Breast epithelium (tissue), 3 donors: ENCODE measurements around the gene SLC16A9.

ENCODE experiments used
- POLR2A ChIP-seq: fragments of 450-650 bp; IDR thresholded peaks from one replicate; pipeline ENCODE4 v1.6.1; 2016; ENCODE audit warnings: antibody characterized with exemption, mild to moderate bottlenecking, moderate library complexity
- TF ChIP-seq, protein P1 (sequence below), 3 donors: fragments of 450-650 bp; IDR thresholded peaks; one replicate each; pipeline ENCODE4 v1.5.1; 2016 to 2017; ENCODE audit warnings: antibody characterized with exemption in 3 of 3, mild to moderate bottlenecking in 3 of 3, moderate library complexity in 3 of 3

DNA sequence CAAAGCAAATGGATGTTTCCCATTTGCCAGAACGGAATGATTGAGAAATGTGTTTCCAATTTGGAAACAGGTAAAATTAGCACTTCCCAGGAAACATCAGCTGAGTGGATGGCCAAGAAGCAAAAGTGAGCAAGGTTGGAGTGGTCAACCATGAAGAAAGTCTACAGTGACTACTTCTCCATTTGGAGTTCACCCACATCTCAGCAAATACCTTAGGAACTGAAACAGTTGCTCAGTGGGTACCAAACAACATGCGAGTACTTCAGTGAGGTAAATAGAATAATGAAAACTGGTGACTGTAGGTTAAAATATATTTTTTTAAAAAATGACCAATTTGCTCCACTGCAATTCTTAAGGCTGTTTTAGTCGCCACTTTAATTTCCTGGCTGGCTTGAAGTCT, 57.7 kb downstream of the SLC16A9 start:
- TF ChIP-seq, protein P1, sequence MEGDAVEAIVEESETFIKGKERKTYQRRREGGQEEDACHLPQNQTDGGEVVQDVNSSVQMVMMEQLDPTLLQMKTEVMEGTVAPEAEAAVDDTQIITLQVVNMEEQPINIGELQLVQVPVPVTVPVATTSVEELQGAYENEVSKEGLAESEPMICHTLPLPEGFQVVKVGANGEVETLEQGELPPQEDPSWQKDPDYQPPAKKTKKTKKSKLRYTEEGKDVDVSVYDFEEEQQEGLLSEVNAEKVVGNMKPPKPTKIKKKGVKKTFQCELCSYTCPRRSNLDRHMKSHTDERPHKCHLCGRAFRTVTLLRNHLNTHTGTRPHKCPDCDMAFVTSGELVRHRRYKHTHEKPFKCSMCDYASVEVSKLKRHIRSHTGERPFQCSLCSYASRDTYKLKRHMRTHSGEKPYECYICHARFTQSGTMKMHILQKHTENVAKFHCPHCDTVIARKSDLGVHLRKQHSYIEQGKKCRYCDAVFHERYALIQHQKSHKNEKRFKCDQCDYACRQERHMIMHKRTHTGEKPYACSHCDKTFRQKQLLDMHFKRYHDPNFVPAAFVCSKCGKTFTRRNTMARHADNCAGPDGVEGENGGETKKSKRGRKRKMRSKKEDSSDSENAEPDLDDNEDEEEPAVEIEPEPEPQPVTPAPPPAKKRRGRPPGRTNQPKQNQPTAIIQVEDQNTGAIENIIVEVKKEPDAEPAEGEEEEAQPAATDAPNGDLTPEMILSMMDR (IDR thresholded peaks at IDR 0.05), result no peak
- TF ChIP-seq POLR2A, result no peak
